ENCODE data around the gene HOMER2.

DNA sequence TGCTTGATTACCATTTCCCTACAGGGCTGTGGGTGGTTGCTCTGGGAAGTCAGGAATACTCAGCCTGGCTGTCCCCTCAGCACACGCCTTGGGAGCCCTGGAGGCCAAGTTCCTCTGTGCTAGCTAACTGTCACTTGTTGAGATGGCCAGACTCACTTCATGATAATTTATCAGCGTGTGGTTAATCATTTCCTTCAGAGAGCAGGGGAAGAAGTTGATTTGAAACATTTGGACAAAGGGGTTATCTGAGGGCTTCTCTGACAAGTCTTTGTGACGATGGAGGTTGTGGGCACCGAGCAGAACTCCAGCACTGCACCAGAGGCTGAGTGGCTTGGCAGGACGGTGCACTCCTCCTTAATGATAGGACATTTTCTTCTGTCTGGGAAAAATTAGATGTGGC lies 81.2 kb downstream of the HOMER2 start:
- TF ChIP-seq, protein P1, sequence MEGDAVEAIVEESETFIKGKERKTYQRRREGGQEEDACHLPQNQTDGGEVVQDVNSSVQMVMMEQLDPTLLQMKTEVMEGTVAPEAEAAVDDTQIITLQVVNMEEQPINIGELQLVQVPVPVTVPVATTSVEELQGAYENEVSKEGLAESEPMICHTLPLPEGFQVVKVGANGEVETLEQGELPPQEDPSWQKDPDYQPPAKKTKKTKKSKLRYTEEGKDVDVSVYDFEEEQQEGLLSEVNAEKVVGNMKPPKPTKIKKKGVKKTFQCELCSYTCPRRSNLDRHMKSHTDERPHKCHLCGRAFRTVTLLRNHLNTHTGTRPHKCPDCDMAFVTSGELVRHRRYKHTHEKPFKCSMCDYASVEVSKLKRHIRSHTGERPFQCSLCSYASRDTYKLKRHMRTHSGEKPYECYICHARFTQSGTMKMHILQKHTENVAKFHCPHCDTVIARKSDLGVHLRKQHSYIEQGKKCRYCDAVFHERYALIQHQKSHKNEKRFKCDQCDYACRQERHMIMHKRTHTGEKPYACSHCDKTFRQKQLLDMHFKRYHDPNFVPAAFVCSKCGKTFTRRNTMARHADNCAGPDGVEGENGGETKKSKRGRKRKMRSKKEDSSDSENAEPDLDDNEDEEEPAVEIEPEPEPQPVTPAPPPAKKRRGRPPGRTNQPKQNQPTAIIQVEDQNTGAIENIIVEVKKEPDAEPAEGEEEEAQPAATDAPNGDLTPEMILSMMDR (conservative IDR thresholded peaks at IDR 0.05; ENCODE audit: low read length), result no peak
- TF ChIP-seq EZH2phosphoT487 (IDR thresholded peaks at IDR 0.05; ENCODE audit: borderline replicate concordance, low read depth, low read length), result no peak
